ENCODE measurements around the gene EFNA4. TPM values are rescaled to one million over a fixed set of nuclear protein-coding genes. Genes with fewer than 3 reads are reported as not detected.

Gene EFNA4
- total and polyA plus RNA-seq, 2 donors (not counting 1 experiment from before 2014, with no cell fraction given): 3.8 to 4.3 TPM

DNA sequence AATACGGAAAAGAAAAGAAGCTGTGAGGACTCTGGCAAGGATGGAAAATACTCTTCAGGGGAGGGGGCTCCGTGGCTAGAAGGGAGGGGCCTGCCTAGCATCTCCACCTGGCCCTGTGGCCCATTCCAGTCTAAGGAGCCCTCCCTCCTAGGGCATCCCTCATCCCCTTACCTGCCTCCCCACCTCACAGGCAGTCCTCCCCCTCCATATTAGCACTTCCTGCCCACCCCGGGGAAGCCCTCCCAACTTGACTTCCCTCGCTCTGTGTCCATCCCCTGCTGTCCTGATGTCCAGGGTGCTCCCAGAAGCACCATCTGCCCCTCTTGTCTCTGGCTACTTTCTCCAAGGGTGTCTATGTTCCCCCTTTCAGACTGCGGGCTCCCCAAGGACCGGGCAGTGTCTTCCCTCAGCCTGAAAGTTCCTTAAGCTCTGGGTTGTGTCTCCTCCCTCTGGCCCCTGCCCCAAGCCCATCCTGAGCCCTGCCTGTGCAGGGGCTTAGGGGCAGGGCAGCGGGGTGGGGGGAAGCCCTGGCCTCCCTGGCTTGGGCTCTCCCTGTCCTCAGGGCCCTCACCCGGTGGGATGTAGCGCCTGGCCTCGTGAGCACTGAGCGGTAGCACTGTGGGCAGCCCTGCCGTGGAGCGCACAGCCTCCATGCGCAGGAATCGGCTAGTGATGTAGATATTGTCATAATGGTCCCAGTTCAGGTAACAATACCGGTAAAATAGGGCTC, 33.9 kb upstream of the EFNA4 start:
- Histone ChIP-seq H3K79me2 (ENCODE audit: control insufficient read depth, insufficient read depth, low read length) (no peaks in the 10 kb centered on the region), H3K9me3 (ENCODE audit: control insufficient read depth, insufficient read depth, low read depth, low read length) (no peaks in the 10 kb centered on the region), H2AFZ (ENCODE audit: low read length) (no peak overlapping the region), H3K27ac (ENCODE audit: insufficient read depth, low read length) (no peak overlapping the region), H3K4me1 (ENCODE audit: control insufficient read depth, extremely low read depth, insufficient read depth, low read length) (no peaks in the 10 kb centered on the region), H3K4me3 (replicated peaks in 1 of 4; ENCODE audit: control extremely low read depth in 1 of 4, insufficient read depth in 1 of 4, low read depth in 3 of 4, low read length in 4 of 4) (no peak overlapping the region), H3K9ac (ENCODE audit: insufficient read depth, low read length) (no peak overlapping the region), H4K20me1 (ENCODE audit: control insufficient read depth, extremely low read depth, insufficient read depth, low read length) (no peaks in the 10 kb centered on the region), H3K36me3 (ENCODE audit: control insufficient read depth, insufficient read depth, low read length) (no peaks in the 10 kb centered on the region), H3K4me2 (ENCODE audit: extremely low read depth, insufficient read depth, low read length) (no peak overlapping the region), H3K27me3 (ENCODE audit: control insufficient read depth, insufficient read depth, low read length) (peaks cover 2% of the 10 kb centered on the region)
- DNase-seq (ENCODE audit: low read depth in 2 of 2): no peak
- TF ChIP-seq CTCF (conservative IDR thresholded peaks at IDR 0.05 in 1 of 2, IDR thresholded peaks at IDR 0.05 in 1 of 2; ENCODE audit: low read depth in 1 of 2, low read length in 2 of 2) (no peak), EZH2 (IDR thresholded peaks at IDR 0.05; ENCODE audit: low read length, missing control alignments) (no peak)

- H3K9me3 ChIP-seq (ENCODE audit: control insufficient read depth, insufficient read depth, low read depth, low read length): no peaks in the 10 kb centered on the region
- H3K36me3 ChIP-seq (ENCODE audit: control insufficient read depth, insufficient read depth, low read length): no peaks in the 10 kb centered on the region
- H3K9ac ChIP-seq (ENCODE audit: insufficient read depth, low read length): no peak overlapping the region
- H4K20me1 ChIP-seq (ENCODE audit: control insufficient read depth, extremely low read depth, insufficient read depth, low read length): no peaks in the 10 kb centered on the region
- no peaks in the 10 kb centered on the region for H3K79me2 ChIP-seq (ENCODE audit: control insufficient read depth, insufficient read depth, low read length)
- H3K27ac ChIP-seq (ENCODE audit: insufficient read depth, low read length): no peak overlapping the region
- no peak overlapping the region for H3K4me3 ChIP-seq (replicated peaks in 1 of 4; ENCODE audit: control extremely low read depth in 1 of 4, insufficient read depth in 1 of 4, low read depth in 3 of 4, low read length in 4 of 4)
- no peak for DNase-seq (ENCODE audit: low read depth in 2 of 2)
- peaks cover 3% of the 10 kb centered on the region for H3K27me3 ChIP-seq (ENCODE audit: control insufficient read depth, insufficient read depth, low read length)
- H2AFZ ChIP-seq (ENCODE audit: low read length): no peak overlapping the region
- TF ChIP-seq CTCF (conservative IDR thresholded peaks at IDR 0.05 in 1 of 2, IDR thresholded peaks at IDR 0.05 in 1 of 2; ENCODE audit: low read depth in 1 of 2, low read length in 2 of 2) (no peak), EZH2 (IDR thresholded peaks at IDR 0.05; ENCODE audit: low read length, missing control alignments) (no peak)
- H3K4me2 ChIP-seq (ENCODE audit: extremely low read depth, insufficient read depth, low read length): no peak overlapping the region
- H3K4me1 ChIP-seq (ENCODE audit: control insufficient read depth, extremely low read depth, insufficient read depth, low read length): no peaks in the 10 kb centered on the region
Measured at GRCh38 chr1:155030243-155030795, 33.2 kb upstream of the EFNA4 start.

DNA sequence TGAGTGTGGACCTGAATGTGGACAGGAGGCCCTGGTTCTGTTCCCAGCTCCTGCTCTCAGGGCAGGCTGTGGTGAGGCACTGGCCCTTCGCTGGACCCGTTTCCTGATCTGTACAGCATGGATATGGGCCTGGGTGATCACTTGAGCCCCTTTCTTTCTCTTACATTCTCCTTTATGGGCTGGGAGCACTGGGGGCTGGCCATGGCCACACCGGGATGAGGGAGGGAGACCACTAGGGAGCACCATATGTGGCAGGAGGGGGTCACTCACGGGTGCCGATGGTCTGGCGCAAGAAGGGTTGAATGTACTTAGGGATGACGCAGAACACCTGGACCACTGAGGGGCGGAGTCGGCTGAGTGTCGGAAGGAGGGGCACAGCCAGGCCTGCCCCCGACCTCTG, 32.6 kb upstream of the EFNA4 start:
- Histone ChIP-seq H3K27me3 (ENCODE audit: control insufficient read depth, insufficient read depth, low read length) (peaks cover 3% of the 10 kb centered on the region), H3K9me3 (ENCODE audit: control insufficient read depth, insufficient read depth, low read depth, low read length) (no peaks in the 10 kb centered on the region), H3K27ac (ENCODE audit: insufficient read depth, low read length) (no peak overlapping the region), H3K36me3 (ENCODE audit: control insufficient read depth, insufficient read depth, low read length) (no peaks in the 10 kb centered on the region), H3K4me2 (ENCODE audit: extremely low read depth, insufficient read depth, low read length) (no peak overlapping the region), H3K4me3 (replicated peaks in 1 of 4; ENCODE audit: control extremely low read depth in 1 of 4, insufficient read depth in 1 of 4, low read depth in 3 of 4, low read length in 4 of 4) (no peak overlapping the region), H4K20me1 (ENCODE audit: control insufficient read depth, extremely low read depth, insufficient read depth, low read length) (no peaks in the 10 kb centered on the region), H3K4me1 (ENCODE audit: control insufficient read depth, extremely low read depth, insufficient read depth, low read length) (no peaks in the 10 kb centered on the region), H3K9ac (ENCODE audit: insufficient read depth, low read length) (no peak overlapping the region), H3K79me2 (ENCODE audit: control insufficient read depth, insufficient read depth, low read length) (no peaks in the 10 kb centered on the region), H2AFZ (ENCODE audit: low read length) (no peak overlapping the region)
- TF ChIP-seq CTCF (conservative IDR thresholded peaks at IDR 0.05 in 1 of 2, IDR thresholded peaks at IDR 0.05 in 1 of 2; ENCODE audit: low read depth in 1 of 2, low read length in 2 of 2): no peak
- TF ChIP-seq EZH2 (IDR thresholded peaks at IDR 0.05; ENCODE audit: low read length, missing control alignments): no peak
- DNase-seq (ENCODE audit: low read depth in 2 of 2): no peak

Measured in fibroblast of lung (primary cell).